Measurements from ENCODE around the gene CRACR2A.

DNA sequence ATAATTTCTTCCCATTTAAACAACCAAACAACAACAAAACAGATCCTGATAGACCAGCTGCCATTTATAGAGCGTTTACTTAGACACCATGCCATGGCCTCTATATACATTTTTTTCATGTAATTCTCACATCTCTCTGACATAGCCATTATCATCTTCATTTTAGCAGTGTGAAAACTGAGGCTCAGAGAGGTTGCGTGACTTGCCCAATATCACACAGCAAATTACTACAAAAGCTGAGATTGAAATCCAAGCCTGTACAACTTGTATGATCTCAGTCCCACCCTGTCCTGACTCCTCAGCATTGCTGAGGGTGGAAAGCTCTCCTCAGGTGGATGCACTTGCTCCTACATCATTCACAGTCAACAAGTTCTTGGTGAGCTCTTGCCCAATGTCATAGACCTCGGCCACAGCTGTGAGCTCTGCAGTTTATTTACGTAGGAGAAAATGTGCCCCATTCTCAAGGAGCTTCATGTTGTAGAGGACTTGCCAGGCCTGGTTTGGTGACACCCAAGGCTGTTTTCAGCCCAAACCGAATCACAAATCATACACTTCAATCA, 55.5 kb downstream of the CRACR2A start:
- TF ChIP-seq, protein P1, sequence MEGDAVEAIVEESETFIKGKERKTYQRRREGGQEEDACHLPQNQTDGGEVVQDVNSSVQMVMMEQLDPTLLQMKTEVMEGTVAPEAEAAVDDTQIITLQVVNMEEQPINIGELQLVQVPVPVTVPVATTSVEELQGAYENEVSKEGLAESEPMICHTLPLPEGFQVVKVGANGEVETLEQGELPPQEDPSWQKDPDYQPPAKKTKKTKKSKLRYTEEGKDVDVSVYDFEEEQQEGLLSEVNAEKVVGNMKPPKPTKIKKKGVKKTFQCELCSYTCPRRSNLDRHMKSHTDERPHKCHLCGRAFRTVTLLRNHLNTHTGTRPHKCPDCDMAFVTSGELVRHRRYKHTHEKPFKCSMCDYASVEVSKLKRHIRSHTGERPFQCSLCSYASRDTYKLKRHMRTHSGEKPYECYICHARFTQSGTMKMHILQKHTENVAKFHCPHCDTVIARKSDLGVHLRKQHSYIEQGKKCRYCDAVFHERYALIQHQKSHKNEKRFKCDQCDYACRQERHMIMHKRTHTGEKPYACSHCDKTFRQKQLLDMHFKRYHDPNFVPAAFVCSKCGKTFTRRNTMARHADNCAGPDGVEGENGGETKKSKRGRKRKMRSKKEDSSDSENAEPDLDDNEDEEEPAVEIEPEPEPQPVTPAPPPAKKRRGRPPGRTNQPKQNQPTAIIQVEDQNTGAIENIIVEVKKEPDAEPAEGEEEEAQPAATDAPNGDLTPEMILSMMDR (conservative IDR thresholded peaks at IDR 0.05; ENCODE audit: low read length), result no peak
- no peak for TF ChIP-seq EZH2phosphoT487 (IDR thresholded peaks at IDR 0.05; ENCODE audit: borderline replicate concordance, low read depth, low read length)
